GM21528 (cell line): ENCODE data around the gene MED9.

Source experiments
- ATAC-seq: cut with Tn5 transposase; IDR thresholded peaks from one replicate; pipeline ENCODE4 v1.9.1; 2021; ENCODE audit warnings: mild to moderate bottlenecking, moderate library complexity; ENCODE audit not compliant: unreplicated experiment, low FRiP score

Gene MED9

DNA sequence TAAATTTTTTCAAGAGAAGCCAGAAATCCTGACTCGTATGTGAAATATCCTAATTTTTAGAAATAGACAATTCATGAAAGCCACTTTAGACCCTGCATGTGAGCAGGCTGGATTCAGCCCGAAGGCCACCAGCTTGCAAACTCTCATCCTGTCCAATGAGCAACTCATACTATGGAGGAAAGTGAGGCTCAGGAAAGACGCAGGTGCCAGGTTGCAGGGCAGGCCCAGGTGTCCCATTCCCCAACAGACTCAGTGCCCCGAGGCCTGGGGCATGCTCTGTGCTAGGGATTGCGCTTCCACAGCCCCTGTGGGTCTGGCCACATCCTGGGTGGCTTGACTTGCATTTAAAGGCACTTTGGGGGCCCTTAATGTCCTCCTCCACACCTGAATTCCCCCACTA lies 36.1 kb downstream of the MED9 start:
- no peak for ATAC-seq

DNA sequence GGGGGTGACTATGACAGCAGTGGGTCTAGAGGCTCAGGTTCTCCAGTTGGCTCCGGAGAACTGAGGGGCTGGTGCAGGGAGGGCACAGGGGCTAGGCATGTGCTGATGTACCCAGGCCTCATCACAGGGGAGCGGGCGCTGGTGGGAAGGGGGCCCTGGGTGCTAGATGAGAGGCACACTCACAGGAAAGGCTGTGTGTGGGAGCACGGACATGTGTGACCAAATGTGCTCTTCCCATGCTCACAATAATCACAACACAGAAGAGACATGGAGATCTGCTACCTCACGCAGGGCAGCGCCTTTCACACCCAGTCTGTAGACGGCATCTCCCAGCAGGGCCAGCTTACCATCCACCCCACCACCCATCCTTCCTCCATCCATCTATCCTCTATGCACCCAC lies 36.8 kb downstream of the MED9 start:
- no peak for ATAC-seq

DNA sequence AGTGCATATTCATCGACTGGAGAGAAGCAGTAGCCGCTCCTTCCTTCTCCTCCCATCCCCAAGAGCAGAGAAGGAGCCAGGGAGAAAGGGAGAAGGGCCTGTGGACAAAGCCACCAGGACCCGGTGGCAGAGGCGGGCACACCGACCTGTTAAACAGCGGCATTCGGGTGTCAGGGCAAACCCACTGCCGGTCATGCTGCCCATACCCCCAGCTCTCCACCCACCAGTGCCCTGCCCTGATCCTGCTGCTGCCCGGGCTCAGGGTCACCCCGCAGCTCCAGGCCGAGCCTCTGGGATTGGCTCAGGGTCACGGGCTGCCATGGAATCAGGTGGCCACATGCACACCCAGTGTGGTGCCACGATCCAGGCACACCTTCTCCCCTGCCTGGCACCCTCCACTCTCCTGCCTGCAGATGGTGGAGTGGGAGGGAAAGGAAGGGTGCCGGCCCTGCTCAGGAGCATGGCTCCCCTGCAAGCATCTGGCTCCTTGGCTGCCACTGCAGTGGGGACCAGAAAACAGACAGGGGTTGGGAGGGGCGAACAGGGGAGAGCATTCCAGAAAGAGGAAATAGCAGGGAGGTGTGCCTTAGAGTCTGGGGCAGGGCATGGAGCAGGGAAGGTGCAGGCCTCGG lies 37.7 kb downstream of the MED9 start:
- ATAC-seq = no peak

DNA sequence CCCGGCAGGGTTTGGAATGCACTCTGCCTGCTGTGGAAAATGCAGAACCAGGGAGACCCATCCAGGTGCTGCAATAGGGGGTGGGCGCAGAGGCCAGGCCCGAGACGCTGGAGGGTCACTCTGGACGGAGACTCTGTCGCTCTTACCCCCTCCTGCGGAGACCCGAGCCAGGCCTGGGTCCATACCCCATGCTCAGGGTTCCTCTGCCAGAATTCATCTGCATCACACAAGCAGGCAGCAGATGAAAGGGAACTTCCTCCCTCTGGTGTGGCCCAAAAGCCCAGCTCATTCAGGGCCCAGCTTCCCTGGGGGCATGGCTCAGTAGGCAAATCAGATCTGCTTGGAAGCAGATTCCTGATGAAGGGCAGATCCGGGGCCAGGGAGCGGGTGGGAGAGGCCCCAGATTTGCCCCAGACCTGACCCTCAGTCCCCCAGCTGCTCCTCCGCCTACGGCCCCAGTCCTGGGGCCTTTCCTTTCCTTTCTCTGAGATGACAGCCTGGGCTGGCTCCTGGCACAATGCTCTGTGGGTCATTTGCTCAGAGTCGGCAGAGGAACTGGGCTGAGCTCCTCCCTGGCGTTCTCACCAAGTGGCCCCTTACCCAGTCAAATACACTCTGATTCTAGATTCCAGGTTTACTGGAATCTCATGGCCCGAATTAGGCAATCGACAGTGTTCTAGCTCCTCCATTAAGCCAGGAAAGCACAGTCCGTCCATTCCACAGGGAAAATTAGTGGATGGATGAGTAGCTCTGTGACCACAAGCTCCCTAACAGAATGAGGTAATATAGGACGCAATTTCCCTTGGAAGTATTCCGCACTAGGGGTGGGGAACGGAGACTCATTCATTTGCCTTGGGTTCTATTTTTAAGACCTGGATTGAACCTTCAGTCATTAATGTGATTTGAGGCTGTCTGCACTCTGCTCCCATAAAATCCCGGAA lies 38.5 kb downstream of the MED9 start:
- no peak for ATAC-seq

DNA sequence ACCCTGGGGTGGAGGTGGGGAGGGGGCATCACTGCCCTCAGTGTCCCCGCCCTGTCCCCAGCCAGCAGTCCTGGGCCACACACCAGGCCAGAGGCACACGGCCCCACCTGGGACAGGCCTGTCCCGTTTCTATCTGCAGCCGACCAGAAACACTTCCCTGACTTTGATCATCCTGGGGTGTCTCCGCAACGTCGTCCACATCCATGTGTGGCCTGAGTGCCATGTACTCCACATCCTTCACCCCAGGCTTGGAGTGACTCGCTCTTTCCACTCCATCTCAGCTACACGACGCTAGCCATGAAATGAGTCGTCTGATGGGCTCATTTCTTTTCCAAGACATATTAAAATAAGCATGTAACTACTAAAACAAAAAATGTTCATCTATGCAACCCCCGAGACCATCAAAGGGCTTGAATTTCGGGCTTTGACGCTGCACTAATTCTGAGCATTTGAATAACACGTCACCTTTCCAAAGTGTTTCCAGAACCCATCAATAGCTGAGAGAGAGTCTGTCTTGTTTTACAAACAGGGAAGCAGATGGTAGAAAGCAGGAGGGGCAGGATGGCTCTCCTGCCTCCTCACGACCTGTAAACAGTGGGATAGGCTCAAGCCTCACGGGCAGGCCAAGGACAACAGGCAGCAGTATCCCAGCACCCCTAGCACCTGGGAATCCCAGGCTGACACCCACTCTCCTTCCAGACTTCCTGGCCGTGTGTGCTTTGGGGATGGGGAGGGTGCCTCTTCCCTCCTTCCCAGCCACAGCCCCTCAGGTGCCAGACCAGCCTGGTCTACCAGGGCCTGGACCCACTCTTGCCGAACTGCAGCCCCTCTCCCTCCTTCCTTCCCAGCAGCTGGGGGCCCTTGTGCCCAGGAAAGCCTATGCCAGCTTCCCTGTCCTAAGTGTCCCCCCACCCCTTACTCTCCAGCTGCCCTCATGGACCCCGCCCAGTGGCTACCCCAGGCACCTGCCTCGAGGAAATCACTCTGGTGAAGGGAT lies 39.4 kb downstream of the MED9 start:
- ATAC-seq = no peak

DNA sequence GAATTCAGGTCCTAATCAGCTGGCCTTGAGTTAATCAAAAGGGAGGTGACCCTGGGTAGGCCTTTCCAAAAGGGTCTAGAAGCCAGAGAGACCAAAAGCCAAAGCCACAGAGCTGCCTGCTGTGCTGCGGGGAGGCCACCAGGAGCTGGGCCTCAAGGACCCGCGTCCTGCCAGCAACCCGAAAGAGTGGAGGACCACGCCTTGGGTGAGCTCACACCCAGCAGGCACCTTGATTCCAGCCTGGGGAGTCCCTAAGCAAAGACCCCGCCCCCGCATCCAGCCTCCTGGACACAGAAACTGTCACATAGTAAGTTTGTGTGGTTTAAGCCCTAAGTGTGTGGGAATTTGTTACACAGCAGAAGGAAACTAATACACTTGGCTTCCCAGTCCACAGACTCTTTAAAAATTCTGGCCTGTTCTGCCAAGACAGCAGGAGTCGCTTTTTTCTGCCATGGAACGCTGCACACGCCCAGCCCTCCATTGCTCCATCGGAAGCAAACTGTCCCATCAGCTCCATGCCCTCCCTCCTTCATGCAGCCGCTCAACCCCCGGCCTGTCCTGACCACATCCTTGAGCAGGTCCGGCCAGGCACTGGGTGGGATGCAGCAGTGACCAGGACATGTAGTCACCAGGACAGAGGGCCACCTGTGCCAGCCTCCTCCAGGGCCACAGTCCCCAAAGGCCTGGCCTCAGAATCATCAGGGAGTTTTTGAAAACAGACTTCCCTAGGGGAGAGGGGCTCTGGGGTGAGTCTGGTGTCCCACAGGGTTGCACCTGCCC lies 40.3 kb downstream of the MED9 start:
- ATAC-seq = no peak

DNA sequence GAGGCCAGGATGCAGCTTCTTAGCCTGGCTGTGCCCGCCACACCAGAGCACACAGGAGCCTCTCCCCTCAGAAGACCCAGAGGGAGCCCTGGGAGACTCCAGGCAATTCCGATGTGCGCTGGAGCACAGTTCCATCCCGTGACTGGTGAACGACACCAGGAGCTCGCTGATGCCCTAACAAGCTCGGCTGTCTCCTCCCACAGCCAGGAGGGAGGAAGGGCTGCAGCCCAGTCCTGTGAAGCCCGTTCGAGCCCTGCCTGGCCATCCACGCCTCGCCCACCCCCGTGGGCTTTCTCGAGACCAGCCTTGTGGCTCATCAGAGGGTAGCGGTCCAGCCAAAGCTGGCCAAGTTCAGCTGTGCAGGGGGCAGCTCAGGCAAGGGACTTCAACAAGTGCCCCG lies 41.2 kb downstream of the MED9 start:
- ATAC-seq = no peak

DNA sequence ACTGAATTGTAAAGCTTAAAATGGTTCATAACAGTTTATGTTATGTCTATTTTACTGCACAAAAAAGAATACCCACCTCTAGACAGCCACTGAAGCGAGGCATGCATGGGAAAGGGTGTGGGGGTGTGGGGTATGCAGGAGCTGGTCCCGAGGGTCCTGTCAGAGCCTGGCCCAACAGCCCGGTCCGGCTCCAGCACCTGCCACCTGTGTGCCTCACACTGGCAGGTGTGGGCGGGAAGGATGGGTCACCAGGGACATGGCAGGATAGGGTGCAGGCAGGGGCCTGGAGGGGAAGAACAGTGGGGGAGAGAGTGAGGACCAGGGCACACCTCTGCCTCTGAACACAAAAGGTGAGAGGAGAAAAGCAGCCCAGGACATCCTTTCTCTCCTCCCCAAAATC lies 42.2 kb downstream of the MED9 start:
- ATAC-seq = no peak

DNA sequence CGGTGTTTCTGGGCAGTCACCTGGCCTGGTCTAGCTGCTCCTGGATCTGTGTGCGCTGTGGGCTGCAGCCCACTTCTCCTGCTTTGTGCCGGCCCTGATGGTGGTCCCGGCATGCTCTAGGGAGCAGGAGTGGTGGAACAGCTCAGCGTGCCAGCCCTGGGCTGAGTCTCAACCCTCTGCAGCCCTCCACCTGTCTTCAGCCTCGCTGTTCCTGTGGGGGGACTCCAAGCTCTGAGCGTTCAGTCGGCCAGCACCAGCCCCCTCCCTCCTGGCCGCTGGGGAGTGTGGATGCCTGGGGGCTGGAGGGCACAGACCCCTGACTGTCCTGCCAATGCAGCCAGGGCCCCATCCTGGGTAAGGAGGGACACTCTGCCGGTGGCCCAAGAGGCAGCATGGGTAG lies 43.1 kb downstream of the MED9 start:
- no peak for ATAC-seq

DNA sequence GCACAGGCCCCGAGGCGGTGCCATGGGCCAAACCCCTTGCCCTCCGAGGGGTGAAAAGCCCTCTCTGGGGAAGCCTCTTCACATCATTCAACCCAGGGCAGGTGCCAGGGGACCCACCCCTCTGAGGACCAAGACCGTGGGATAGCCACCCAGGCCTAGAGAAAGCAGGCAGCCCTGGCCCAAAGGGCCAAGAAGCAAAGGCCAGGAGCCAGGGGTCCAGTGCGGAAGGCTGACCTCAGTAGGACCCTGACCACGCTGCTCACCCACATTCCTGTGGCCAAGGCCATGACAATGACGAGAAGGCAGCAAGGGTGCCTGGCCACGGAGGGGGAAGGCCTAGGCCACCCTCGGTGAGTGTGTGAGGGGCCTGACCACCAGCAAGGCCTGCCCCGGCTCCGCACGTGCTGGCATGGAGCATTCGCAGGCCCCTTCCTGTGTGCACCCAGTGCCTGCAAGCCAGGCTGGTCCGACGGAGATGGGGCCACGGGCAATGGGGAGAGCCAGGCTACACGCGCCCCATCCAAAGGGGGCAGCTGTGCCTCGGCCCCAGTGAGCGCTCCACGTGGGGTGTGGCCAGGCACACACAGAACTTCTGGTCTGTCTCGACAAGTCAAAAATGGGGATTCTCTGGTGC lies 43.9 kb downstream of the MED9 start:
- no peak for ATAC-seq

DNA sequence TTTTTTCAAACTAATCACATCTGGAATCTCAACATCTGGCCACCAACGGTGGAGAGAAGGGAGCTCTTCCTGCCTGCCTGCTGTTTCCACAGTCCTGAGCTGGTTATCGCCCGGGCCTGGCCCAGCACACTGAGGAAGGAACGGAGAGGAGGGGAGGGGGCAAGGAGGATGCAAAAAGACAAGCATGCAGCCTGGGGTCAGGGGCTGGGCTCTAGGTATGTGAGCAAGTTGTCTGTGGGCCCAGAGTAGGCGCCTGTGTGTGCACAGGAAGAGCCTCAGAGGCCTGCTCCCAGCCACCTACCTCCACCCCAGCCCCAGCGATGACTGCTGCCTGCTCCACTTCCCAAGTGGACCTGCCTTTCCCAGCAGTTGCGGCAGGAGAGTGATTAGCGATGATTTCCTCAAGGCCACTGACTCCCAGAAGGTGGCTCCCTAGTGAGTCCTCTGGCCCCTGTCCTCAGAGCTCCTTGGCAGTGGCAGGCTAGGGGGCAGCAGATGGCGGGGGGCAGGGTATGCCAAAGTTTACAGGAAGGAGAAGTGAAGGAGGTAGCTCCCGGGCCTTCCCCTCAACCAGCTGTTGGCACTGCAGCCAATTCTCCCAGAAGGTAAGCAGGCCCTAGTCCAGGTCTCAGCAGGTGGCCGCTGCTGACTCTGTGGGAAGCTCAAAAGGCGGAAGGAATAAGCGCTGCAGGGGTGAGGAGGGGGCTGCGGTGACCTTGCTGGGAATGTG lies 46.4 kb downstream of the MED9 start:
- ATAC-seq = no peak

DNA sequence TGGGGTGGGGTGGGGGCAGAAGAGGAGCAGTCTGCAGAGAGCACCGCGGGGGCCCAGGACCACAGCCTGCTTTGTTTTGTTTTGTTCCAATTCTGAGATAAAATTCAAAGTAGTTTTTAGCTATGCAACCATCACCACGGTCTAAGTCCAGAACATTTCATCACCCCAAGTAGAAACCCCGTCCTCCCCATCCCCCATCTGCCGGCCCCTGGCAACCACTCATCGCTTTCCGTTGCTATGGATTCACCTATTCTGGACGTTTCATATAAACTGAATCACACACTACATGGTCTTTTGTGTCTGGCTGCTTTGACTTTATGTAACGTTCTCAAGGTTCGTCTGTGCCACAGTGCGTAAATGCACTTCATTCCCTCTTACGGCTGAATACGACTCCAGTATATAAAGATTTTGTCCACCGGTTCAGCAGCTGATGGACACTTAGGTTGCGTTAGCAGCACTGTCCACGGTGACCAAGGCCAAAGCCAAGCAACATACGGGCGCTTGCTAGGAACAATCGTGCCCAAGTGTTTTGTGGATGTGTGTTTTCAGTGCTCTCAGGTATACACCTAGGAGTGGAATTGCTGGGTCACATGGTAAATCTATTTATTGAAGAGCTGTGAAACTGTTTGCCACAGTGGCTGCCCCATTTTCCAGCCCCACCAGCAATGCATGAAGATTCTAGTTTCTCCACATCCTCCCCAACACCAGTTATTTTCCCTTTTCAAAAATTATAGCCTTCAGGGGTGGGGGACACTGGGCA lies 47.1 kb downstream of the MED9 start:
- no peak for ATAC-seq

DNA sequence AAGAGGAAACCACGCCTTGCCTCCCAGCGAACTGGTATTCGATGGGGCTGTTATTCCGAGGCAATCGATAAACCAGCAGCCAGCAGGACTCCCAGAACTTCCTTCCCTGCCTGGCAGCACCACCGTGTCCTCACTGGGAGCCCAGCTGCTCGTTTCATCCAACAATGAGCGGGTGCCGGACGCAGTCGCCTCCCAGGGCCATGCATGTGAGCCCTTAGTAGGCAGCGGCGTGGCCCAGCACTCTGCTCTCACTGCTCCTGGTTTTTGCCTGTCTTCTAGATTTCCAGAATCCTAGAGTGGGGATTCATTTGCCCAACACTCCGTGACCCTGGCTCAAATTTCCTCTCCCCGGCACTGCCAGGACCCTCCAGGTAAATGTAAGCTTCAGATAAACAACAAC lies 48.5 kb downstream of the MED9 start:
- ATAC-seq = no peak

DNA sequence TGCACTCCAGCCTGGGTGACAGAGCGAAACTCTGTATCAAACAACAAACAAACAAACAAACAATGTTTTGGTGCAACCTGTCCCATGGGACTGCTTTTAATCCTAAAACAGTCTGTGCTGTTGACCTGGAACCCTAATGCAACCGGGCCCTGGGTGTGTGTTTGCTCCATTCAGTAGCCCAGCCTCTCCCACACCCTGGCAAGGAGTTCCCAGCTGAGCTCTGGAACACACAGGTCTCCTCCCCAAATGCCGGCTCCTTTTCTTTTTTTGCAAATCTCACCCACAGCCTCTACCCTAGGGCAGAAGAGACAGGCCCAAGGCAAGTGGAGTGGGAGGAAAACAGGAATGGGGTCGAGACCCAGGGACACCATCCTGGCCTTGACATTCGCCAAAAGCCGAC lies 49.2 kb downstream of the MED9 start:
- no peak for ATAC-seq

DNA sequence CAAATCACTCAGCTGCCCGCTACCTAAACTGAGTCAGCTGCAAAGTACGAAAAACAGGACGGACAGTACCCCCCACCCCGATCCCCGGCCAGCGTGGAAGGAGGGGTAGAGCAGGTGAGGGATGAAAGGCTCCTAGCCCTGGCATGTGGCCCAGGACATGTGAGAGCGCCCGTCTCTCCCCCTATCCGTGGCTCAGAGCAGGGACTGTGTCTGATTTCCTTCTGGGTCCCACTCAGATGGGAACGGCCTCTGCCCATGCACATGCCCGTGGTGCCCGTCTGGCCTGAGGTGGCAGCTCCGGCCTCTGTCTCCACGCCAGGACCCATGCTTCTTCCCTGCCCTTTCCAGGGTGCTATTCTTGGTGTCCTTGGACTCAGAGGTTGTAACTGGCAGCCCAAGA lies 49.6 kb downstream of the MED9 start:
- ATAC-seq = no peak

DNA sequence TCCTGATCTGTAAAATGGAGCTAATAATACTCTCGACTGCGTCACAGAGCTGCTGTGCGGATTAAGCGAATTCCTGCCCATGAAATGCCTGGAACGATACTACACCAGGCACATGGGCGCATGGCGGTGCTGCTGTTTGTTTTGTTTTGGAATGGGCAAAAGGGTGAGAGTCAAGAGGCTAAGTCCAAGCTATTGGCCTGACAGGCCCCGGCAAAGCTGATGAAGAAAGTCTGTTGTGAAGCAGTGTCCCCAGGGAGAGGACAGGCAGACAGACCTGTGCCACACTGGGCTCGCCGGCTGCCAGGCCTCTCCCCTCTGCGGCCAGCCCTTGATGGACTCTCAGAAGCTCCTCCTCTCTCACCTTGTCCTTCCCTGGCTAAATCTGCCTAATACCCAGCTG lies 50.7 kb downstream of the MED9 start:
- no peak for ATAC-seq

DNA sequence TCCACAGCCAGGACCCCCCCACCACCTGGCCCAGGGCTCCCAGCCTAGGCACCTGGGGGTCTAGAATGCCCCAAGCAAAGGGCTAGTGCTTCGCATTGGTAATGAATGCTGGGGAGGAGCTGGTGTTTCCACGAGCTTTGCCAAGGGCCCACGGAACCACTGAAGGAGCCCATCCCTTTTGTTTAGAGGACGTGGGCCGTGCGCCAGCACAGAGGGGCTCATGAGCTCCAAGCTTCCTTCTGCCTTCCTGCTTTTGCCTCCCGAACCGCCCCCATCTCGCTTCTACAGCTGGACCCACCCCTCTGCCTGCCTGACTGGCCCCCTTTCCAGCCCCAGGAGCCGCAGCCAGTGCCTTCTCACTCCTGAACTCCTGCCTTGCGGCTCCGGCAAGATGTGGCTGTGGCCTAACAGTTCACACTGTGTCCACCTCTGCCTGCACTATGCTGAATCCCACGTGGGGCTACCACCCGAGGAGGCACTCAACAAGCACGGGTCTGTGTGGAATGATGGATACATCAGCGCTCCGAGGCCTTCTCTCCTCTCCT lies 51.2 kb downstream of the MED9 start:
- ATAC-seq = no peak
